Glutamatergic neuron (in vitro differentiated cells): ENCODE data around the gene EHMT2. TPM values are rescaled to one million over a fixed set of nuclear protein-coding genes. Genes with fewer than 3 reads are reported as not detected.
A peak's percentile ranks its signal among the peaks of the same experiment; 100 is the strongest.

Source experiments
- DNase-seq: peaks from one replicate; pipeline ENCODE4 v3.0.0; 2022
- H3K27ac Mint-ChIP-seq: one replicate; pipeline ENCODE4 v1.8.0; 2020; ENCODE audit warnings: mild to moderate bottlenecking, mixed read lengths, inconsistent platforms; ENCODE audit not compliant: unreplicated experiment
- H3K27me3 Mint-ChIP-seq: one replicate; pipeline ENCODE4 v1.8.0; 2020; ENCODE audit warnings: mild to moderate bottlenecking, moderate library complexity, mixed read lengths, inconsistent platforms; ENCODE audit not compliant: unreplicated experiment
- H3K36me3 Mint-ChIP-seq: one replicate; pipeline ENCODE4 v1.8.0; 2020; ENCODE audit warnings: mild to moderate bottlenecking, mixed read lengths, inconsistent platforms; ENCODE audit not compliant: unreplicated experiment
- H3K4me1 Mint-ChIP-seq: one replicate; pipeline ENCODE4 v1.8.0; 2020; ENCODE audit warnings: mild to moderate bottlenecking, low read depth, mixed read lengths, inconsistent platforms; ENCODE audit not compliant: unreplicated experiment
- H3K4me3 Mint-ChIP-seq: one replicate; pipeline ENCODE4 v1.8.0; 2020; ENCODE audit warnings: mild to moderate bottlenecking, mixed read lengths, inconsistent platforms; ENCODE audit not compliant: unreplicated experiment
- H3K9me3 Mint-ChIP-seq: one replicate; pipeline ENCODE4 v1.8.0; 2020; ENCODE audit warnings: mild to moderate bottlenecking, moderate library complexity, mixed read lengths, inconsistent platforms; ENCODE audit not compliant: unreplicated experiment
- long read RNA-seq: library from polyadenylated mRNA; unstranded; transcript quantifications from one replicate; pipeline ENCODE4 v2.0.0, GENCODE V29; 2020; ENCODE audit not compliant: unreplicated experiment
- total RNA-seq: library from RNA; stranded (reverse); fragmentation: NEBNext Ultra II Directional; extraction: Animal tissue kit (Norgen Biotek cat#: 25700); gene quantifications from one replicate; pipeline ENCODE4 v1.2.1, GENCODE V29; 2021; ENCODE audit not compliant: unreplicated experiment
- TF ChIP-seq, protein P1 (sequence below): fragments of 200-600 bp; sonication (generic); IDR thresholded peaks from one replicate; pipeline ENCODE4 v1.5.0; 2021; ENCODE audit not compliant: partially characterized antibody, unreplicated experiment

The EHMT2 gene
- 113 TPM for total RNA-seq
- long read RNA-seq, transcript EHMT2-203 (28 exons, 3,965 nt), result major isoform, 10 of 30 reads
- long read RNA-seq, partial matches to known transcripts, result 5 of 30 reads
- long read RNA-seq, other reads (novel, unspliced or antisense), result 7 of 30 reads

DNA sequence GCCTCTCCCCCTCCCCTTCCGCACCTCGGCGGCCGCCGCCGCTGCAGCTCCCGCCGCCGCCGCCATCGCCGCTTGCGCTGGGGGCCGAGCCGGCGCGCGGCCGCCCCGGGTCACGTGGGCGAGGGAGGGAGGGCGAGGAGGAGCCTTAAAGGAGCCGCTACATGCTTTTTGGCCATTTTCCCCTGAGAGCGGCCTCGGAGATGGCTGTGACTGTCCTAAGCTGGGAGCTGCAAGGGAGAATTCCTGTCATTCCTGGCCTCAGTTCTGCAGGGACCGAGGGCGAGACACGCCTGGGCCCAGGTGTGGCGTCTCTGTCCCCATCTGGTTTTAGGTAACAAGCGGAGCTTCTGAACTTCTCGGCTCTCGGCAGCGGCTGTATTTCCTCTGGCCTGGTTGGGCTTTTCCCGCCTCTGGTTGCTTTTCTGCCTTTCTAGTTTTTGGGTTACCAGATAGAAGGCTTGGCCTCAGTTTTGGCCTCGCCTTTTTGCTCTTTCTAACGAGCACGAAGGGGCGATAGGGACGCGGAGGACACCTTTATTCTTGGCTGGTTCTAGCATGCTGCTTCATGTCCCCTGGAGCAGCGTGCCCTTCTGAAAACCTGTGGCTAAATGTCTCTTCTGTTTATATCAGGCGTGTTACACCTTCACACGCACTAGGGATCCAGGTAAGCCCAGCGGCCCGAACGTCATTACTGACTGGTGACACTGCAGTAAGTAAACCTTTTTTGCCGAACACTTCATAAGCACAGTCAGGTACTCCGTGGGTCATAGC, at the start of gene EHMT2:
EHMT2 (minus strand) TSS at position 87 of the 771 bp plus-strand sequence; CDS start at position 66, 21 bp downstream.
- peak; percentile 91 for DNase-seq
- H3K4me1 Mint-ChIP-seq, result peaks cover 3% of the 10 kb centered on the region
- H3K36me3 Mint-ChIP-seq, result no peaks in the 10 kb centered on the region
- TF ChIP-seq, protein P1, sequence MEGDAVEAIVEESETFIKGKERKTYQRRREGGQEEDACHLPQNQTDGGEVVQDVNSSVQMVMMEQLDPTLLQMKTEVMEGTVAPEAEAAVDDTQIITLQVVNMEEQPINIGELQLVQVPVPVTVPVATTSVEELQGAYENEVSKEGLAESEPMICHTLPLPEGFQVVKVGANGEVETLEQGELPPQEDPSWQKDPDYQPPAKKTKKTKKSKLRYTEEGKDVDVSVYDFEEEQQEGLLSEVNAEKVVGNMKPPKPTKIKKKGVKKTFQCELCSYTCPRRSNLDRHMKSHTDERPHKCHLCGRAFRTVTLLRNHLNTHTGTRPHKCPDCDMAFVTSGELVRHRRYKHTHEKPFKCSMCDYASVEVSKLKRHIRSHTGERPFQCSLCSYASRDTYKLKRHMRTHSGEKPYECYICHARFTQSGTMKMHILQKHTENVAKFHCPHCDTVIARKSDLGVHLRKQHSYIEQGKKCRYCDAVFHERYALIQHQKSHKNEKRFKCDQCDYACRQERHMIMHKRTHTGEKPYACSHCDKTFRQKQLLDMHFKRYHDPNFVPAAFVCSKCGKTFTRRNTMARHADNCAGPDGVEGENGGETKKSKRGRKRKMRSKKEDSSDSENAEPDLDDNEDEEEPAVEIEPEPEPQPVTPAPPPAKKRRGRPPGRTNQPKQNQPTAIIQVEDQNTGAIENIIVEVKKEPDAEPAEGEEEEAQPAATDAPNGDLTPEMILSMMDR, result no peak
- peak within 1 kb of the TSS; percentile 81 for H3K27ac Mint-ChIP-seq
- peaks cover 9% of the 10 kb centered on the region for H3K27me3 Mint-ChIP-seq
- peak within 1 kb of the TSS; percentile 98 for H3K4me3 Mint-ChIP-seq
- H3K9me3 Mint-ChIP-seq, result peaks cover 7% of the 10 kb centered on the region

DNA sequence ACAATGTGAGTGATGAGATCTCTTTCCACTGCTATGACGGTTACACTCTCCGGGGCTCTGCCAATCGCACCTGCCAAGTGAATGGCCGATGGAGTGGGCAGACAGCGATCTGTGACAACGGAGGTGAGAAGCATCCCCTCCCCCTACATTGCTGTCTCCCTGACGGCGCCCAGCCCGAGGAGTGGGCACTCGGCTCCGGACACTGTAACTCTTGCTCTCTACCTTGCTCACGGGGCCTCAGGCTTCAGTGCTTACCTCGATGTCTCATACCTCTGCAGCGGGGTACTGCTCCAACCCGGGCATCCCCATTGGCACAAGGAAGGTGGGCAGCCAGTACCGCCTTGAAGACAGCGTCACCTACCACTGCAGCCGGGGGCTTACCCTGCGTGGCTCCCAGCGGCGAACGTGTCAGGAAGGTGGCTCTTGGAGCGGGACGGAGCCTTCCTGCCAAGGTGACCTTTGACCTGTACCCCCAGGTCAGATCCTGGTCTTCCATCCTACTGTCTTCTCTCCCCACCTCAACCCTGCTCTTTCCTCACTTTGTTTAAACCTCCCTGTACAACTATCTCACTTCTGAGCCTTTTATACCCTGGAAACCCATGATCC, 49.7 kb upstream of the EHMT2 start:
- Mint-ChIP-seq H3K27me3 (peaks cover 6% of the 10 kb centered on the region), H3K4me3 (no peak overlapping the region)

DNA sequence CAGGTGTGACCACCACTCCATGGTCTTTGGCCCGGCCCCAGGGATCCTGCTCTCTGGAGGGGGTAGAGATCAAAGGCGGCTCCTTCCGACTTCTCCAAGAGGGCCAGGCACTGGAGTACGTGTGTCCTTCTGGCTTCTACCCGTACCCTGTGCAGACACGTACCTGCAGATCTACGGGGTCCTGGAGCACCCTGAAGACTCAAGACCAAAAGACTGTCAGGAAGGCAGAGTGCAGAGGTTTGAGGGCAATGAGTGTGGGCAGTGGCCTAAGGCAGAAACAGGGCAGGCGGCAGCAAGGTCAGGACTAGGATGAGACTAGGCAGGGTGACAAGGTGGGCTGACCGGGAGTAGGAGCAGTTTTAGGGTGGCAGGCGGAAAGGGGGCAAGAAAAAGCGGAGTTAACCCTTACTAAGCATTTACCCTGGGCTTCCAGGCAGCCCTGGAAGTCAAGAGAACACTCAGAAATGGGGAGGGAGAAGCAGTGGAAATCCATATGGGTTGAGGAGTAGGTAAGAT, 48.9 kb upstream of the EHMT2 start:
- H3K4me3 Mint-ChIP-seq, result no peak overlapping the region
- TF ChIP-seq, protein P1, result no peak
- H3K36me3 Mint-ChIP-seq, result no peaks in the 10 kb centered on the region
- no peaks in the 10 kb centered on the region for H3K4me1 Mint-ChIP-seq
- no peak overlapping the region for H3K27ac Mint-ChIP-seq
- H3K27me3 Mint-ChIP-seq, result peaks cover 6% of the 10 kb centered on the region
- no peak for DNase-seq
- no peaks in the 10 kb centered on the region for H3K9me3 Mint-ChIP-seq

More for the DNA sequence above, 49.7 kb upstream of the EHMT2 start:
- DNase-seq, result no peak
- H3K9me3 Mint-ChIP-seq, result no peaks in the 10 kb centered on the region
- no peaks in the 10 kb centered on the region for H3K36me3 Mint-ChIP-seq
- H3K27ac Mint-ChIP-seq, result no peak overlapping the region
- no peaks in the 10 kb centered on the region for H3K4me1 Mint-ChIP-seq
- TF ChIP-seq, protein P1, result no peak

DNA sequence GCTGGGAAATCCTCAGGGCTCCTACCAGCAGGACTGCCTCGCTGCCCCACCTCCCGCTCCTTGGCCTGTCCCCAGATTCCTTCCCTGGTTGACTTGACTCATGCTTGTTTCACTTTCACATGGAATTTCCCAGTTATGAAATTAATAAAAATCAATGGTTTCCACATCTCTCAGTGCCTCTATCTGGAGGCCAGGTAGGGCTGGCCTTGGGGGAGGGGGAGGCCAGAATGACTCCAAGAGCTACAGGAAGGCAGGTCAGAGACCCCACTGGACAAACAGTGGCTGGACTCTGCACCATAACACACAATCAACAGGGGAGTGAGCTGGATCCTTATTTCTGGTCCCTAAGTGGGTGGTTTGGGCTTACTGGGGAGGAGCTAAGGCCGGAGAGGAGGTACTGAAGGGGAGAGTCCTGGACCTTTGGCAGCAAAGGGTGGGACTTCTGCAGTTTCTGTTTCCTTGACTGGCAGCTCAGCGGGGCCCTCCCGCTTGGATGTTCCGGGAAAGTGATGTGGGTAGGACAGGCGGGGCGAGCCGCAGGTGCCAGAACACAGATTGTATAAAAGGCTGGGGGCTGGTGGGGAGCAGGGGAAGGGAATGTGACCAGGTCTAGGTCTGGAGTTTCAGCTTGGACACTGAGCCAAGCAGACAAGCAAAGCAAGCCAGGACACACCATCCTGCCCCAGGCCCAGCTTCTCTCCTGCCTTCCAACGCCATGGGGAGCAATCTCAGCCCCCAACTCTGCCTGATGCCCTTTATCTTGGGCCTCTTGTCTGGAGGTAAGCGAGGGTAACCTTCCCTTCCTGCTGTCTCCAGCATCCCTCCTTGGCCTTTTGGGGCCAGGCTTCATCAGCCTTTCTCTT, 48.2 kb upstream of the EHMT2 start, which contains the start of gene CFB:
CFB (plus strand) TSS at position 589 of the 863 bp plus-strand sequence; CDS start at position 716, 127 bp downstream.
- H3K27ac Mint-ChIP-seq, result no peak within 1 kb of the TSS
- no peaks in the 10 kb centered on the region for H3K4me1 Mint-ChIP-seq
- peaks cover 6% of the 10 kb centered on the region for H3K27me3 Mint-ChIP-seq
- H3K4me3 Mint-ChIP-seq, result no peak within 1 kb of the TSS
- TF ChIP-seq, protein P1, result no peak
- no peak for DNase-seq
- H3K9me3 Mint-ChIP-seq, result no peaks in the 10 kb centered on the region
- no peaks in the 10 kb centered on the region for H3K36me3 Mint-ChIP-seq
